HUES6 (cell line): ENCODE data around the gene NBAS.

ENCODE experiments used
- H3K27ac ChIP-seq: 2 replicates; pipeline ENCODE4 v1.7.0; 2013; ENCODE audit warnings: low read depth, mild to moderate bottlenecking, low read length, inconsistent platforms
- H3K27me3 ChIP-seq: 2 replicates; pipeline ENCODE4 v1.6.1; 2013; ENCODE audit warnings: low read length; ENCODE audit not compliant: control insufficient read depth, insufficient read depth
- H3K36me3 ChIP-seq: 2 replicates; pipeline ENCODE4 v1.6.1; 2013; ENCODE audit warnings: low read length; ENCODE audit not compliant: control insufficient read depth, insufficient read depth
- H3K4me1 ChIP-seq: 2 replicates; pipeline ENCODE4 v1.6.1; 2013; ENCODE audit warnings: low read length; ENCODE audit not compliant: control insufficient read depth, insufficient read depth
- H3K4me3 ChIP-seq: 2 replicates; pipeline ENCODE4 v1.5.1; 2013; ENCODE audit warnings: low read depth, low read length
- H3K9ac ChIP-seq: one replicate; pipeline ENCODE4 v1.6.1; 2013; ENCODE audit warnings: mild to moderate bottlenecking, low read length
- H3K9me3 ChIP-seq: 2 replicates; pipeline ENCODE4 v1.6.1; 2013; ENCODE audit warnings: low read depth, low read length; ENCODE audit not compliant: control insufficient read depth, insufficient read depth

NBAS gene

DNA sequence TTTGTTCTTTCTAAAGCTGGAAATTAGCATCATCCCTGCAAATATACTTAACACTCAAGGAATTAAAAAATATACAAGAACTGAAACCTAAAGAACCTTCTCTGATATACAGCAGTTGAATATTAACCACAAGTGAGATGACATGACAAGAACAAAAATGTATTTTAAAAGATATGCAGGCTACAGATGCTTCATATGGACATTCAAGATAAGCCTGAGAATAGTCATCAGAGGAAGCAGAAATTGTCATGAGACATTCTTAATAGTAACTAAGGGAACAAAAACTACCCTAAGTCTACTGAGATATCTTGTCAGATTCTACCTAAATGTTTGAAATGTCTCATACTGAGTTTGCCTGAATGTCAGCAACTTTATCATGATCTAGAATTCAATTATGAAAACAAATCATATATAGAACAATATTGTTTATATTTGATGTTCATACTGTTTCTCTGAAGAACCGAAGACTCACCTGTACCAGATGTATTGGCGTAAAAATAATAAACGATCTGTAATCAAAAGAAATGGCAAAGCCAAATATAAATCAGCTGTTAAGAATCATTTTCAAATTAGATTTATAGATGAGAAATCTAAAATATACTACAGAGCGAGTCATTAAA is 4.7 kb downstream of the NBAS start:
- no peak overlapping the region for H3K27ac ChIP-seq
- H3K27me3 ChIP-seq, result no peaks in the 10 kb centered on the region
- peaks cover 2% of the 10 kb centered on the region; the same call in 1 of the 2 replicates for H3K36me3 ChIP-seq
- no peak overlapping the region for H3K4me3 ChIP-seq
- no peak overlapping the region for H3K9ac ChIP-seq
- H3K4me1 ChIP-seq, result peaks cover 2% of the 10 kb centered on the region; the same call in 1 of the 2 replicates
- no peaks in the 10 kb centered on the region for H3K9me3 ChIP-seq

GRCh38 chr2:15555760-15556193 is 5.4 kb downstream of the NBAS start:
- H3K4me1 ChIP-seq, result no peaks in the 10 kb centered on the region
- H3K36me3 ChIP-seq, result peaks cover 2% of the 10 kb centered on the region; the same call in 1 of the 2 replicates
- no peak overlapping the region for H3K4me3 ChIP-seq
- no peaks in the 10 kb centered on the region for H3K9me3 ChIP-seq
- H3K27ac ChIP-seq, result no peak overlapping the region
- no peaks in the 10 kb centered on the region for H3K27me3 ChIP-seq
- H3K9ac ChIP-seq, result no peak overlapping the region

DNA sequence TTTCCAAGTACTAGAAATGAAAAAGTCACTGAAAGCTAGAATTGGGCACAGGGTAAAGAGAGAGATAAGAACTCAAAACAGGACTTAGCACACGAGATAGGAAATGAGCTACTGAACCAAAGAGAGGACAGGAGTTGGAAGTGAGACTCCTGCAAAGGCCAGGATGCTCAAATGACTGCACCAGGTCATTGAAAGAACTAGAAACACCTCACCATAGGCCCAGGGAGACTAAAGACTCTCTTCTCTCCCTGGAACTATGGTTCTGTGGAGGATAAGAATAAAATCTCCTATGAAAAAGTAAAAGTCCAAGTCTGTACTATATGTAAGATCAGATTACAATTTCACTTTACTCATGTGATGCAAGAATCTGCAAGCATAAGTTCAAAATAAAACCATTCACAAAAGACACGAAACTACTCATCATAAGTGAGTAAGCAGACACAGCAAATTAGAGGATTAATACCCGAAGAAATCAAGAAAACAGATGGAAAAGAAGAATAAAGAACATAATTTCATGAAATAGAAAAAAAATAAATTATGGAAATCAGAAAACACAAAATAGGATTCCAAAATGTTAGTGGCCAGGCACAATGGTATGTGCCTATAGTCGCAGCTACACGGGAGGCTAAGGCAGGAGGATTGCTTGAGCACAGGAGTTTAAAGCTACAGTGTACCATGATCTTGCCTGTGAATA is 6.5 kb downstream of the NBAS start:
- Histone ChIP-seq H3K36me3 (peaks cover 2% of the 10 kb centered on the region; the same call in 1 of the 2 replicates), H3K9ac (no peak overlapping the region), H3K4me1 (no peaks in the 10 kb centered on the region), H3K4me3 (no peak overlapping the region), H3K27ac (no peak overlapping the region), H3K27me3 (no peaks in the 10 kb centered on the region), H3K9me3 (no peaks in the 10 kb centered on the region)

- Histone ChIP-seq H3K27me3 (no peaks in the 10 kb centered on the region), H3K27ac (no peak overlapping the region), H3K36me3 (peaks cover 5% of the 10 kb centered on the region; the same call in 1 of the 2 replicates), H3K4me3 (no peak overlapping the region), H3K4me1 (no peaks in the 10 kb centered on the region), H3K9me3 (no peaks in the 10 kb centered on the region), H3K9ac (no peak overlapping the region)
These were observed 7.2 kb downstream of the NBAS start for GRCh38 chr2:15553951-15554350.

- no peaks in the 10 kb centered on the region for H3K27me3 ChIP-seq
- no peaks in the 10 kb centered on the region for H3K4me1 ChIP-seq
- no peaks in the 10 kb centered on the region for H3K9me3 ChIP-seq
- no peak overlapping the region for H3K9ac ChIP-seq
- peaks cover 5% of the 10 kb centered on the region; the same call in 1 of the 2 replicates for H3K36me3 ChIP-seq
- no peak overlapping the region for H3K4me3 ChIP-seq
- H3K27ac ChIP-seq, result no peak overlapping the region
These were observed 7.6 kb downstream of the NBAS start for GRCh38 chr2:15553519-15553918.

DNA sequence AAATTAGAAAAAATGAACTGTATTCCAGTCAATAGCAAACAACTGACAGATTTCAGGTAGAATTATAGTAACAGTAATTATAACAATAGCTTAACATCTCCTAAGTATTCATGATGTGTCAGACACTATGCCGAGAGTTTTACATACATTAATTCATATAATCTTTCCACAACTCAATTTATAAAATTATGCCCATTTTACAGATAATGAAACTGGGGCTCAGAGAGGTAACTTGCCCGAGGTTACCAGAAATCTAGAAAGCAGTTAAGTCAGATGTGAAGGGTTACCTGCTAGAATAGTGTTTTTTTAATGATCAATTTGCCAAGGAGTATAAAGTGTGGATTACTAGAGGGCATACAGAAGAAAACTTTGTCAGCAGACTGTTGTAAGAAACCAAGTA is 12.2 kb downstream of the NBAS start:
- Histone ChIP-seq H3K27me3 (no peaks in the 10 kb centered on the region), H3K27ac (no peak overlapping the region), H3K4me3 (no peak overlapping the region), H3K36me3 (peaks cover 5% of the 10 kb centered on the region; the same call in 1 of the 2 replicates), H3K9me3 (no peaks in the 10 kb centered on the region), H3K9ac (no peak overlapping the region), H3K4me1 (no peaks in the 10 kb centered on the region)

GRCh38 chr2:15547115-15547876 is 13.8 kb downstream of the NBAS start:
- Histone ChIP-seq H3K9ac (no peak overlapping the region), H3K4me1 (no peaks in the 10 kb centered on the region), H3K27me3 (no peaks in the 10 kb centered on the region), H3K4me3 (no peak overlapping the region), H3K36me3 (peaks cover 3% of the 10 kb centered on the region; the same call in 1 of the 2 replicates), H3K9me3 (no peaks in the 10 kb centered on the region), H3K27ac (no peak overlapping the region)

DNA sequence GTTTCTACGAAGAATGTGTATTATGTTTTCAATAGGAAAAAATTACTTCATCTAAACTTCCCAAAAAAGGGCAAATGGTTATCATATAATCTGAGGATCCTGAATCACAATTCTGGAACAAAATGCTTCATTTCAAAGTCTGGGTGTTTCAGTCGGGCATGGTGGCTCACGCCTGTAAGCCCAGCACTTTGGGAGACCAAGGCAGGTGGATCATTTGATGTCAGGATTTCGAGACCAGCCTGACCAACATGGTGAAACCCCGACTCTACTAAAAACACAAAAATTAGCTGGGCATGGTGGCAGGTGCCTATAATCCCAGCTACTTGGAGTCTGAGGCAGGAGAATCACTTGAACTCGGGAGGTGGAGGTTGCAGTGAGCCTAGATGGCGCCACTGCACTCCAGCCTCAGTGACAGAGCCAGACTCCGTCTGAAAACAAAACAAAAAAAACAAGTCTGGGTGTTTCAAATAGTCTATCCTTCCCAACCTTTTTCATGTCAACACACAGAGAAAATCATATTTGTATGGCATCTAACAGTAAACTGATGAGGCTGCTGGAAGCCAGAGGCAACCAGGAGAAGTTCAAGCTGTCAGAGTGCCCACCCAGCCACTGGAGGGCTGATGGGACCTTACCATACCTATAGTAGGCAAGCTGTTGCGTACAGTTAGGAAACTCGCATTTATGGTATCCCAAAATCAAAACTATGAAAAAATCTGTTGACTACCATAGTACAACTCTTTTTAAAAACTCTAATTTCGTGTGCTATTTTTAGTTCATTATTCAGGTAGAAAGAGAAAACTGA is 14.6 kb downstream of the NBAS start:
- H3K36me3 ChIP-seq, result peaks cover 3% of the 10 kb centered on the region; the same call in 1 of the 2 replicates
- H3K27ac ChIP-seq, result no peak overlapping the region
- H3K9ac ChIP-seq, result no peak overlapping the region
- no peak overlapping the region for H3K4me3 ChIP-seq
- no peaks in the 10 kb centered on the region for H3K9me3 ChIP-seq
- H3K27me3 ChIP-seq, result no peaks in the 10 kb centered on the region
- H3K4me1 ChIP-seq, result no peaks in the 10 kb centered on the region

- H3K4me3 ChIP-seq, result no peak overlapping the region
- no peaks in the 10 kb centered on the region for H3K27me3 ChIP-seq
- no peaks in the 10 kb centered on the region for H3K9me3 ChIP-seq
- no peak overlapping the region for H3K27ac ChIP-seq
- no peaks in the 10 kb centered on the region for H3K4me1 ChIP-seq
- peaks cover 1% of the 10 kb centered on the region; the same call in 1 of the 2 replicates for H3K36me3 ChIP-seq
- H3K9ac ChIP-seq, result no peak overlapping the region
These were observed 16.9 kb downstream of the NBAS start for GRCh38 chr2:15544227-15544626.

GRCh38 chr2:15543541-15543940 is 17.6 kb downstream of the NBAS start:
- H3K4me1 ChIP-seq, result no peaks in the 10 kb centered on the region
- H3K9ac ChIP-seq, result no peak overlapping the region
- no peaks in the 10 kb centered on the region; the same call in 1 of the 2 replicates for H3K36me3 ChIP-seq
- no peaks in the 10 kb centered on the region for H3K27me3 ChIP-seq
- H3K9me3 ChIP-seq, result no peaks in the 10 kb centered on the region
- no peak overlapping the region for H3K4me3 ChIP-seq
- no peak overlapping the region for H3K27ac ChIP-seq
